Natural killer cell (primary cell): ENCODE results near the gene OPRM1. TPM values are rescaled to one million over a fixed set of nuclear protein-coding genes. Genes with fewer than 3 reads are reported as not detected.

Experiments
- ATAC-seq, 3 donors: fragments of 150-1000 bp in 2 of 3; fragments of 200-7000 bp in 1 of 3; cut with Tn5 transposase; 1 replicate in 1 of 3; 2 replicates in 2 of 3; pipeline ENCODE4 v1.10.0; 2021; ENCODE audit warnings: mild to moderate bottlenecking in 2 of 3, moderate library complexity in 2 of 3
- DNase-seq, 2 donors: peaks; one replicate each; pipeline versions ENCODE4 v3.0.0 to v3.0.0-alpha.2; 2013 to 2021; ENCODE audit warnings: mixed read lengths in 1 of 2
- H3K27ac ChIP-seq: one replicate; pipeline ENCODE4 v1.5.1; 2013; ENCODE audit warnings: mild to moderate bottlenecking, low read length
- H3K27me3 ChIP-seq: one replicate; pipeline ENCODE4 v1.6.1; 2013; ENCODE audit warnings: low read length; ENCODE audit not compliant: control insufficient read depth, insufficient read depth
- H3K36me3 ChIP-seq: one replicate; pipeline ENCODE4 v1.6.1; 2013; ENCODE audit warnings: low read length; ENCODE audit not compliant: control insufficient read depth, insufficient read depth
- H3K4me1 ChIP-seq: one replicate; pipeline ENCODE4 v1.6.1; 2013; ENCODE audit warnings: low read length; ENCODE audit not compliant: control insufficient read depth, insufficient read depth
- H3K4me3 ChIP-seq: one replicate; pipeline ENCODE4 v1.5.1; 2013; ENCODE audit warnings: low read length
- H3K9me3 ChIP-seq: one replicate; pipeline ENCODE4 v1.6.1; 2013; ENCODE audit warnings: low read length; ENCODE audit not compliant: control insufficient read depth, insufficient read depth
- H3K27ac Mint-ChIP-seq, 2 donors: one replicate each; pipeline ENCODE4 v1.8.0; 2022; ENCODE audit warnings: mild to moderate bottlenecking in 2 of 2, mixed read lengths in 2 of 2, moderate library complexity in 1 of 2
- H3K27me3 Mint-ChIP-seq, 2 donors: one replicate each; pipeline ENCODE4 v1.8.0; 2022; ENCODE audit warnings: low read depth in 2 of 2, mixed read lengths in 2 of 2
- H3K36me3 Mint-ChIP-seq: one replicate; pipeline ENCODE4 v1.8.0; 2022; ENCODE audit warnings: mixed read lengths
- H3K4me1 Mint-ChIP-seq, 2 donors: one replicate each; pipeline ENCODE4 v1.8.0; 2022; ENCODE audit warnings: mixed read lengths in 2 of 2
- H3K4me3 Mint-ChIP-seq: one replicate; pipeline ENCODE4 v1.8.0; 2022; ENCODE audit warnings: mild to moderate bottlenecking, moderate library complexity, mixed read lengths
- H3K9me3 Mint-ChIP-seq, 2 donors: one replicate each; pipeline ENCODE4 v1.8.0; 2022; ENCODE audit warnings: mixed read lengths in 2 of 2
- CTCF ChIP-seq: fragments of 200-600 bp; IDR thresholded peaks from one replicate; pipeline ENCODE4 v1.8.0; 2022; ENCODE audit warnings: antibody characterized with exemption
- WGBS: methylation state at CpG from one replicate; pipeline ENCODE4 v1.1.7; 2013; ENCODE audit warnings: missing lambda C conversion rate; ENCODE audit not compliant: insufficient coverage; 5-methylcytosine and 5-hydroxymethylcytosine counted together
- intact Hi-C: fragments of 100-400 bp; cut with micrococcal nuclease; formaldehyde crosslinking; loops from one replicate; pipeline ENCODE4 v1.14.2; 2022
- total RNA-seq, 4 donors: library from RNA; stranded (reverse); fragments of 120-200 nt in 1 of 4; gene quantifications; one replicate each; pipeline versions ENCODE4 v1.2.3 to v1.2.4, GENCODE V29; 2013 to 2022

The OPRM1 gene
- total RNA-seq, 3 donors from 2014 or later (not counting 1 experiment from before 2014, with no cell fraction given): not detected

- intact Hi-C loops: no loop called here
- no peak for ATAC-seq
- no peak for DNase-seq
- Mint-ChIP-seq H3K9me3 (no peaks in the 10 kb centered on the region), H3K4me3 (no peak overlapping the region), H3K4me1 (no peaks in the 10 kb centered on the region), H3K27me3 (peaks cover 6 to 16% of the 10 kb centered on the region in 2 donors), H3K27ac (no peak overlapping the region), H3K36me3 (no peaks in the 10 kb centered on the region)
- TF ChIP-seq CTCF: no peak
- H3K9me3 ChIP-seq: no peaks in the 10 kb centered on the region
- no peak overlapping the region for H3K4me3 ChIP-seq
- H3K27ac ChIP-seq: no peak overlapping the region
- H3K4me1 ChIP-seq: no peaks in the 10 kb centered on the region
- 92% methylated on average over 2 of the region's 2 CpGs for WGBS
- H3K36me3 ChIP-seq: no peaks in the 10 kb centered on the region
- no peaks in the 10 kb centered on the region for H3K27me3 ChIP-seq
Observed at GRCh38 chr6:154140743-154141142, 101.7 kb downstream of the OPRM1 start.

- Mint-ChIP-seq H3K27ac (no peak overlapping the region), H3K4me1 (no peaks in the 10 kb centered on the region), H3K36me3 (no peaks in the 10 kb centered on the region), H3K9me3 (no peaks in the 10 kb centered on the region), H3K27me3 (peaks cover 18 to 23% of the 10 kb centered on the region in 2 donors), H3K4me3 (no peak overlapping the region)
- DNase-seq (no peak), ATAC-seq (no peak)
- no CpG with 5 or more reads among the region's 1 CpG for WGBS
- no peak for TF ChIP-seq CTCF
- Histone ChIP-seq H3K27me3 (no peaks in the 10 kb centered on the region), H3K27ac (no peak overlapping the region), H3K4me3 (no peak overlapping the region), H3K9me3 (no peaks in the 10 kb centered on the region), H3K36me3 (no peaks in the 10 kb centered on the region), H3K4me1 (no peaks in the 10 kb centered on the region)
- intact Hi-C loops: no loop called here
Observed at GRCh38 chr6:154143753-154144152, 104.7 kb downstream of the OPRM1 start.

GRCh38 chr6:154154389-154154967 is 115.4 kb downstream of the OPRM1 start:
- Histone ChIP-seq H3K4me1 (peaks cover 27% of the 10 kb centered on the region), H3K27ac (no peak overlapping the region), H3K4me3 (no peak overlapping the region), H3K36me3 (peaks cover 5% of the 10 kb centered on the region), H3K9me3 (no peaks in the 10 kb centered on the region), H3K27me3 (no peaks in the 10 kb centered on the region)
- TF ChIP-seq CTCF: peak; percentile 87
- no peak overlapping the region for H3K4me3 Mint-ChIP-seq
- no peaks in the 10 kb centered on the region for H3K36me3 Mint-ChIP-seq
- H3K27me3 Mint-ChIP-seq: peaks cover 0 to 3% of the 10 kb centered on the region in 2 donors
- ATAC-seq (peak in 2 of 3 donors; percentile 30 to 53), DNase-seq (peak; percentile 40 to 90)
- peak overlapping the region; percentile 84 to 89 for H3K27ac Mint-ChIP-seq
- 40% methylated on average over 5 of the region's 6 CpGs for WGBS
- intact Hi-C loops: loop anchor here (1.0 kb wide), 1 partner anchor 217 kb away; no protein-coding TSS in a partner anchor
- H3K4me1 Mint-ChIP-seq: peaks cover 32 to 34% of the 10 kb centered on the region in 2 donors
- no peaks in the 10 kb centered on the region for H3K9me3 Mint-ChIP-seq
